HG03558 (cell line): ENCODE data around the gene SPDYE18.
"Not testable (repeated sequence)": the region's sequence is repeated elsewhere in the genome, so short reads cannot be mapped to it uniquely, and the experiment has no call there.

ENCODE experiments used
- ATAC-seq: cut with Tn5 transposase; IDR thresholded peaks from one replicate; pipeline ENCODE4 v1.9.1; 2021; ENCODE audit warnings: moderate number of reproducible peaks; ENCODE audit not compliant: unreplicated experiment; ENCODE audit errors: extremely low read depth

SPDYE18 gene

GRCh38 chr7:77006127-77007110 is 55.9 kb downstream of the SPDYE18 start:
- ATAC-seq = not testable (repeated sequence)

- not testable (repeated sequence) for ATAC-seq
These were observed 56.8 kb downstream of the SPDYE18 start for GRCh38 chr7:77005461-77006057.

- not testable (repeated sequence) for ATAC-seq
These were observed 58.2 kb downstream of the SPDYE18 start for GRCh38 chr7:77004151-77004550.

GRCh38 chr7:77003241-77003640 is 59.1 kb downstream of the SPDYE18 start:
- not testable (repeated sequence) for ATAC-seq

GRCh38 chr7:77002678-77003233 is 59.6 kb downstream of the SPDYE18 start:
- not testable (repeated sequence) for ATAC-seq

- ATAC-seq = not testable (repeated sequence)
These were observed 60.3 kb downstream of the SPDYE18 start for GRCh38 chr7:77002104-77002503.
